Measurements from ENCODE around the gene HOXC10. TPM values are rescaled to one million over a fixed set of nuclear protein-coding genes. Genes with fewer than 3 reads are reported as not detected.

Gene HOXC10
- not detected for total RNA-seq (2013)
- polyA plus RNA-seq (not detected), polyA minus RNA-seq (not detected in 2 replicates), total RNA-seq (0 to 0.75 (median 0) reads per million in 11 experiments)

DNA sequence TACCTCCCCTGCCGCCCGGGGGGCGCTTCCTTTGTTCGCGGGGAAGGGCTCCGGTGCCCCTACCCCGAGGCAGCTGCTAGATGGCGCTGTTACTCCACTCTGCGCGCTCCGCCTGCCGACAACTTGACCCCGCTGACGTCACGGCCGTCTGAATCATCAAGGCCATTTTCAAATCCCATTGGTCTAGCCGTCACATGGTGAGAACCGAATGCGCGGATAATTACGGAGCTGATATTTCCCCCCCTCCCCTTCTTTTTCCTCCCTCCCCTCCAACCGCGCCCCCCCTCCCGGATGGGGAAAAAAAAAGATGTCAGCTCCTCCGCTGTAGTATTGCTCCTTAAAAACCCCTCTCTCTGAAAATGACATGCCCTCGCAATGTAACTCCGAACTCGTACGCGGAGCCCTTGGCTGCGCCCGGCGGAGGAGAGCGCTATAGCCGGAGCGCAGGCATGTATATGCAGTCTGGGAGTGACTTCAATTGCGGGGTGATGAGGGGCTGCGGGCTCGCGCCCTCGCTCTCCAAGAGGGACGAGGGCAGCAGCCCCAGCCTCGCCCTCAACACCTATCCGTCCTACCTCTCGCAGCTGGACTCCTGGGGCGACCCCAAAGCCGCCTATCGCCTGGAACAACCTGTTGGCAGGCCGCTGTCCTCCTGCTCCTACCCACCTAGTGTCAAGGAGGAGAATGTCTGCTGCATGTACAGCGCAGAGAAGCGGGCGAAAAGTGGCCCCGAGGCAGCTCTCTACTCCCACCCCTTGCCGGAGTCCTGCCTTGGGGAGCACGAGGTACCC, at the start of gene HOXC10:
HOXC10 (plus strand) TSS at position 246 of the 791 bp plus-strand sequence; CDS start at position 360, 114 bp downstream.
- 4% methylated on average over 44 of the region's 55 CpGs for WGBS (ENCODE audit: insufficient coverage)
- peaks cover 8 to 36% of the 10 kb centered on the region in 2 donors for H3K36me3 Mint-ChIP-seq
- no peak within 1 kb of the TSS for H3K27ac ChIP-seq (ENCODE audit: low read depth in 1 of 2, low read length in 2 of 2)
- H3K79me2 ChIP-seq (ENCODE audit: insufficient read depth, low read length) = no peaks in the 10 kb centered on the region
- H3K27ac Mint-ChIP-seq = no peak within 1 kb of the TSS
- peaks cover 30 to 36% of the 10 kb centered on the region in 2 donors for H3K4me1 ChIP-seq (ENCODE audit: control insufficient read depth in 1 of 2, insufficient read depth in 2 of 2, low read length in 2 of 2)
- peak within 1 kb of the TSS; percentile 26 for H2AFZ ChIP-seq (ENCODE audit: insufficient read depth, low read depth, low read length, poor library complexity, severe bottlenecking)
- intact Hi-C loops (cut with micrococcal nuclease) = loop anchor here in 1 of 2 donors (10.0 kb wide), 1 partner anchor 290 kb away; no protein-coding TSS in a partner anchor
- no peaks in the 10 kb centered on the region for H3K36me3 ChIP-seq (replicated peaks in 1 of 2; ENCODE audit: control insufficient read depth in 1 of 2, insufficient read depth in 2 of 2, low read length in 2 of 2)
- H4K20me1 ChIP-seq (ENCODE audit: insufficient read depth, low read length) = no peaks in the 10 kb centered on the region
- peaks cover 17 to 78% (median 61%) of the 10 kb centered on the region in 7 donors for H3K9me3 Mint-ChIP-seq
- peaks cover 98 to 100% (median 100%) of the 10 kb centered on the region in 3 donors for H3K27me3 Mint-ChIP-seq (ENCODE audit: low read depth in 3 of 3)
- peak within 1 kb of the TSS in 1 of 3 experiments; percentile 63 for H3K4me3 ChIP-seq (replicated peaks in 1 of 3; ENCODE audit: low read depth in 2 of 3, low read length in 3 of 3)
- peaks cover 39% of the 10 kb centered on the region for H3K4me1 Mint-ChIP-seq
- H3K9ac ChIP-seq (ENCODE audit: insufficient read depth, low read length, poor library complexity, severe bottlenecking) = no peak within 1 kb of the TSS
- peak; percentile 58 to 76 (median 62) for DNase-seq
- TF ChIP-seq, protein P1, sequence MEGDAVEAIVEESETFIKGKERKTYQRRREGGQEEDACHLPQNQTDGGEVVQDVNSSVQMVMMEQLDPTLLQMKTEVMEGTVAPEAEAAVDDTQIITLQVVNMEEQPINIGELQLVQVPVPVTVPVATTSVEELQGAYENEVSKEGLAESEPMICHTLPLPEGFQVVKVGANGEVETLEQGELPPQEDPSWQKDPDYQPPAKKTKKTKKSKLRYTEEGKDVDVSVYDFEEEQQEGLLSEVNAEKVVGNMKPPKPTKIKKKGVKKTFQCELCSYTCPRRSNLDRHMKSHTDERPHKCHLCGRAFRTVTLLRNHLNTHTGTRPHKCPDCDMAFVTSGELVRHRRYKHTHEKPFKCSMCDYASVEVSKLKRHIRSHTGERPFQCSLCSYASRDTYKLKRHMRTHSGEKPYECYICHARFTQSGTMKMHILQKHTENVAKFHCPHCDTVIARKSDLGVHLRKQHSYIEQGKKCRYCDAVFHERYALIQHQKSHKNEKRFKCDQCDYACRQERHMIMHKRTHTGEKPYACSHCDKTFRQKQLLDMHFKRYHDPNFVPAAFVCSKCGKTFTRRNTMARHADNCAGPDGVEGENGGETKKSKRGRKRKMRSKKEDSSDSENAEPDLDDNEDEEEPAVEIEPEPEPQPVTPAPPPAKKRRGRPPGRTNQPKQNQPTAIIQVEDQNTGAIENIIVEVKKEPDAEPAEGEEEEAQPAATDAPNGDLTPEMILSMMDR (IDR thresholded peaks at IDR 0.05) = peak; percentile 32
- peak within 1 kb of the TSS; percentile 62 to 89 for H3K4me3 Mint-ChIP-seq
- peak within 1 kb of the TSS; percentile 69 for H3K4me2 ChIP-seq (replicated peaks; ENCODE audit: extremely low read depth, low read length, poor library complexity, severe bottlenecking)
- H3K9me3 ChIP-seq (replicated peaks in 1 of 2; ENCODE audit: control insufficient read depth in 1 of 2, insufficient read depth in 1 of 2, low read length in 2 of 2) = peaks cover 49 to 84% of the 10 kb centered on the region in 2 donors
- H3K27me3 ChIP-seq (ENCODE audit: control insufficient read depth in 2 of 2, insufficient read depth in 2 of 2, low read length in 2 of 2) = peaks cover 90 to 100% of the 10 kb centered on the region in 2 donors

DNA sequence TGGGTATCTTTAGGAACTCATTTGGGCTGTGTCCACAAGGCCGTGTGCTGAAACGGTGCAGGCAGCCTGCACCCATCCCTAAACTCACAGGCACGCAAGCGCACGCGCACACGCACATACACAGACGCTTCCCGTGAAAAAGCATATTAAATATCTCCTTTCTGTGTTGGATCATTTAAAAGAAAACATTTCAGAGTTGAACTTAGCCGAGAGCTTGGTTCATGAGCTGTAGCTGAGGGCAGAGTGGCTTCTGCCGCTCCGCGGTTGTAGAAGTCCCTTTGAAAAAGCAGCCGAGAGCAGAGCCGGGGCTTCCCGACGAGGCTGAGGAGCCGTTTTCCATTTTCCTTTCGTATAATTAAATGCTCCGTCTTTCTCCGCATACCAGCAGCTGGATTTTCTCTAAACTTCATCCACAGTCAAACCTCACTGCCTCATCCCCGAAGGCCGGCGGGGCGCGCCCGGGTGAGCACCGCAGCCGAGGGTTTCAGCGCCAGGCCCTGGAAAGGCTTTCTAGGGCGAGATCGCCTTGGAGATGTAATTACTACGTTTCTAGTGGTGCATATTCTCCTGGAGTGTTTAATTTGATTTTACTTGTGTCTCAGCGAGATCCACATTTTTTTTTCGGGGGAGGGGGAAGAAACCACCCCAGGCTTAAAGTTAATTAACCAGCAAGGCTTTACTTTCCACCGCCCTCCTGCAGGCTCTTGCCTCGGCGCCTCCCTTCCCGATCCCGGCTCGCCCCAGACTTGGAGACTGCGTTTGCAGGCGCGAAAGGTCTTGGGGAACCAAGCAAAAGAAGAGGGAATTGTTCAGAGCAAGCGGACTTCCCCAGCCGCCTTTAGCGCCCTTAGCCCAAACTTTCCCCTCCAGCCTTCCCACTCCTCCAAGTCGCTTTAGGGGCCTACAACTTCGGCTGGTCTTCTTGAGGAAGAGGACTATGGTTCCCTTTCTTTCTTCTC, 49.3 kb upstream of the HOXC10 start:
- Histone ChIP-seq H3K79me2 (ENCODE audit: insufficient read depth, low read length) (no peaks in the 10 kb centered on the region), H3K27ac (ENCODE audit: low read depth in 1 of 2, low read length in 2 of 2) (no peak overlapping the region), H3K9me3 (replicated peaks in 1 of 2; ENCODE audit: control insufficient read depth in 1 of 2, insufficient read depth in 1 of 2, low read length in 2 of 2) (peaks cover 11 to 74% of the 10 kb centered on the region in 2 donors), H4K20me1 (ENCODE audit: insufficient read depth, low read length) (no peaks in the 10 kb centered on the region), H3K9ac (ENCODE audit: insufficient read depth, low read length, poor library complexity, severe bottlenecking) (no peak overlapping the region), H3K4me3 (replicated peaks in 1 of 3; ENCODE audit: low read depth in 2 of 3, low read length in 3 of 3) (no peak overlapping the region), H3K27me3 (ENCODE audit: control insufficient read depth in 2 of 2, insufficient read depth in 2 of 2, low read length in 2 of 2) (peaks cover 93 to 98% of the 10 kb centered on the region in 2 donors), H3K4me2 (replicated peaks; ENCODE audit: extremely low read depth, low read length, poor library complexity, severe bottlenecking) (no peak overlapping the region), H3K36me3 (replicated peaks in 1 of 2; ENCODE audit: control insufficient read depth in 1 of 2, insufficient read depth in 2 of 2, low read length in 2 of 2) (no peaks in the 10 kb centered on the region), H3K4me1 (ENCODE audit: control insufficient read depth in 1 of 2, insufficient read depth in 2 of 2, low read length in 2 of 2) (no peaks in the 10 kb centered on the region), H2AFZ (ENCODE audit: insufficient read depth, low read depth, low read length, poor library complexity, severe bottlenecking) (no peak overlapping the region)
- Mint-ChIP-seq H3K4me1 (peaks cover 9% of the 10 kb centered on the region), H3K27ac (no peak overlapping the region), H3K36me3 (peaks cover 0 to 3% of the 10 kb centered on the region in 2 donors), H3K27me3 (ENCODE audit: low read depth in 3 of 3) (peaks cover 93 to 100% (median 95%) of the 10 kb centered on the region in 3 donors), H3K9me3 (peaks cover 6 to 44% (median 34%) of the 10 kb centered on the region in 7 donors), H3K4me3 (peak overlapping the region in 1 of 2 donors; percentile 62)
- TF ChIP-seq, protein P1 (IDR thresholded peaks at IDR 0.05) = no peak
- intact Hi-C loops (cut with micrococcal nuclease) = no loop called here
- DNase-seq = no peak
- 2% methylated on average over 24 of the region's 49 CpGs for WGBS (ENCODE audit: insufficient coverage)

All from CD14-positive monocyte (primary cell).